GM23338 (cell line): ENCODE data around the gene SLC30A1.

Experiments used
- CREB1 ChIP-seq: fragments of 250-450 bp; sonication (Bioruptor Pico); IDR thresholded peaks from 2 replicates; pipeline ENCODE4 v1.5.0; 2020; ENCODE audit warnings: low read depth, mild to moderate bottlenecking, moderate library complexity
- EZH2 ChIP-seq: fragments of 200-600 bp; sonication (generic); IDR thresholded peaks from one replicate; pipeline ENCODE4 v1.8.0; 2017; ENCODE audit warnings: antibody characterized with exemption, mild to moderate bottlenecking, low read depth; ENCODE audit not compliant: unreplicated experiment
- EZH2phosphoT487 ChIP-seq: fragments of 200-600 bp; sonication (generic); IDR thresholded peaks from one replicate; pipeline ENCODE4 v1.8.1; 2018; ENCODE audit warnings: antibody characterized with exemption; ENCODE audit not compliant: unreplicated experiment
- JUNB ChIP-seq: IDR thresholded peaks from one replicate; pipeline ENCODE4 v1.6.1; 2016; ENCODE audit warnings: antibody characterized with exemption; ENCODE audit not compliant: unreplicated experiment
- NANOG ChIP-seq: IDR thresholded peaks from 2 replicates; pipeline ENCODE4 v1.6.1; 2016; ENCODE audit warnings: antibody characterized with exemption, borderline replicate concordance
- POLR2AphosphoS5 ChIP-seq: IDR thresholded peaks from 2 replicates; pipeline ENCODE4 v1.6.1; 2016; ENCODE audit warnings: antibody characterized with exemption, low read depth
- REST ChIP-seq: IDR thresholded peaks from one replicate; pipeline ENCODE4 v1.6.1; 2018; ENCODE audit warnings: antibody characterized with exemption; ENCODE audit not compliant: unreplicated experiment
- TF ChIP-seq, protein P1 (sequence below), 2 experiments: fragments of 200-600 bp in 1 of 2; sonication (generic) in 1 of 2; conservative IDR thresholded peaks; 2 replicates each; pipeline versions ENCODE4 v1.5.1 to v1.6.1; 2016 to 2017; ENCODE audit warnings: antibody characterized with exemption in 2 of 2, low read depth in 2 of 2, mild to moderate bottlenecking in 2 of 2, moderate library complexity in 1 of 2
- TF ChIP-seq, protein P2 (sequence below): IDR thresholded peaks from 2 replicates; pipeline ENCODE4 v1.6.1; 2016; ENCODE audit warnings: antibody characterized with exemption

DNA sequence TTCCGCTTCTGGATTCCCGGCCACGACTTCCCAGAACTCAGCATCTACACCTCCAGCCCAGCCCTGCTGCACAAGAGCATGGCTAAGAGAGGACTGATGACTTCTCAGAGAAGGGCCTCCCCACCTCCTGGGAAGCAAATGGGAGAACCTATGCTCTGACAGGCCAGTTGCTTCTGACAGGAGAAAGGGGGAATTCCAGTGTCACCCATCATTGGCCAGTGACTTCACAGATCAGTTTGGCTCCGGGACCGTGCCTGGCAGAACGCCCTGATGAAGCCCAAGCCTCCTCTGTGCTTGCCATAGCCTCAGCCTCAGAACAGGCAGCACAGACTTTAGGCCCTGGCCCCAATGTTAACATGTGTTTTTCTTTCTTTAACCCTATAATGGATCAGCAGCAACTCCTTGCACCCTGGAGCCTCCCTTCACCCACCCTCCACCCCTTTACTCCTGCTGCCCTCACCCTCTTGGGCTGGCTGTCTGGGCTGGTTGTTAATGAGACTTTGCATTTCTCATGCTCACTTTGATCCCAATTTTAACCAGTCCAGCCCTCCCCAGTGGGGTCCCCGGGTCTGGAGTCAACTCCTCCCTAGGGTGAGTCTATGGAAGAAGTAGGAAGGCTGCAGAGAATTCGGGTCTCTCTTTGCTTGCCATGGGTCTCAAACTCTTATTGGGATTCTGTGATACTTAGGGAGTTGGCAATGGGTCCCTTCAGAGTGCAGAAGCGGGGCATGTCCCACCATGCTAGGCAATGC, 42.7 kb upstream of the SLC30A1 start:
- TF ChIP-seq, protein P1, sequence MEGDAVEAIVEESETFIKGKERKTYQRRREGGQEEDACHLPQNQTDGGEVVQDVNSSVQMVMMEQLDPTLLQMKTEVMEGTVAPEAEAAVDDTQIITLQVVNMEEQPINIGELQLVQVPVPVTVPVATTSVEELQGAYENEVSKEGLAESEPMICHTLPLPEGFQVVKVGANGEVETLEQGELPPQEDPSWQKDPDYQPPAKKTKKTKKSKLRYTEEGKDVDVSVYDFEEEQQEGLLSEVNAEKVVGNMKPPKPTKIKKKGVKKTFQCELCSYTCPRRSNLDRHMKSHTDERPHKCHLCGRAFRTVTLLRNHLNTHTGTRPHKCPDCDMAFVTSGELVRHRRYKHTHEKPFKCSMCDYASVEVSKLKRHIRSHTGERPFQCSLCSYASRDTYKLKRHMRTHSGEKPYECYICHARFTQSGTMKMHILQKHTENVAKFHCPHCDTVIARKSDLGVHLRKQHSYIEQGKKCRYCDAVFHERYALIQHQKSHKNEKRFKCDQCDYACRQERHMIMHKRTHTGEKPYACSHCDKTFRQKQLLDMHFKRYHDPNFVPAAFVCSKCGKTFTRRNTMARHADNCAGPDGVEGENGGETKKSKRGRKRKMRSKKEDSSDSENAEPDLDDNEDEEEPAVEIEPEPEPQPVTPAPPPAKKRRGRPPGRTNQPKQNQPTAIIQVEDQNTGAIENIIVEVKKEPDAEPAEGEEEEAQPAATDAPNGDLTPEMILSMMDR (conservative IDR thresholded peaks at IDR 0.05; ENCODE audit: low read depth in 2 of 2), result no peak
- no peak for TF ChIP-seq EZH2
- no peak for TF ChIP-seq REST
- TF ChIP-seq JUNB, result no peak
- no peak for TF ChIP-seq NANOG
- no peak for TF ChIP-seq CREB1
- TF ChIP-seq EZH2phosphoT487, result no peak
- TF ChIP-seq POLR2AphosphoS5, result no peak
- TF ChIP-seq, protein P2, sequence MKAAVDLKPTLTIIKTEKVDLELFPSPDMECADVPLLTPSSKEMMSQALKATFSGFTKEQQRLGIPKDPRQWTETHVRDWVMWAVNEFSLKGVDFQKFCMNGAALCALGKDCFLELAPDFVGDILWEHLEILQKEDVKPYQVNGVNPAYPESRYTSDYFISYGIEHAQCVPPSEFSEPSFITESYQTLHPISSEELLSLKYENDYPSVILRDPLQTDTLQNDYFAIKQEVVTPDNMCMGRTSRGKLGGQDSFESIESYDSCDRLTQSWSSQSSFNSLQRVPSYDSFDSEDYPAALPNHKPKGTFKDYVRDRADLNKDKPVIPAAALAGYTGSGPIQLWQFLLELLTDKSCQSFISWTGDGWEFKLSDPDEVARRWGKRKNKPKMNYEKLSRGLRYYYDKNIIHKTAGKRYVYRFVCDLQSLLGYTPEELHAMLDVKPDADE, result no peak
